K562 (cell line): ENCODE data around the gene WWC2.

Source experiments
- POLR2A ChIP-seq: fragments of 450-650 bp; conservative IDR thresholded peaks from 2 replicates; pipeline ENCODE4 v1.6.1; 2016
- TCF3 ChIP-seq: sonication (generic); formaldehyde crosslinking; IDR thresholded peaks from 2 replicates; pipeline ENCODE4 v1.4.0; 2020; ENCODE audit warnings: mild to moderate bottlenecking, missing genetic modification reagents

GRCh38 chr4:183185559-183185958 is 86.5 kb downstream of the WWC2 start:
- TF ChIP-seq TCF3 (CRISPR knock-in tag) (no peak), POLR2A (no peak)
